T-cell (primary cell): Measurements from ENCODE around the gene CAMK1D. TPM values are rescaled to one million over a fixed set of nuclear protein-coding genes. Genes with fewer than 3 reads are reported as not detected.

Experiments used
- ATAC-seq, 4 experiments: fragments of 200-7000 bp in 3 of 4; fragments of 150-1000 bp in 1 of 4; cut with Tn5 transposase; replicated peaks in 1 of 4; 1 replicate in 3 of 4; 2 replicates in 1 of 4; pipeline ENCODE4 v1.10.0; 2021; ENCODE audit warnings: moderate library complexity in 3 of 4, mild to moderate bottlenecking in 2 of 4, moderate number of reproducible peaks in 1 of 4
- CTCF ChIA-PET, 2 donors: fragments of 300-600 bp; sonication (Branson Sonifier 250); formaldehyde crosslinking; loops; one replicate each; lab custom pipeline; 2022; ENCODE audit warnings: antibody characterized with exemption in 2 of 2; lab: Charles Lee
- POLR2A ChIA-PET, 2 donors: fragments of 300-600 bp; sonication (Branson Sonifier 250); formaldehyde crosslinking; loops; one replicate each; lab custom pipeline; 2022; ENCODE audit warnings: antibody characterized with exemption in 2 of 2; lab: Charles Lee
- DNase-seq, 35 experiments: peaks; one replicate each; pipeline versions ENCODE4 v3.0.0 to v3.0.0-alpha.2; 2013 to 2023
- H3K27ac ChIP-seq: one replicate; pipeline ENCODE4 v1.5.1; 2013; ENCODE audit warnings: low read length
- H3K27me3 ChIP-seq, 2 experiments: replicated peaks in 1 of 2; 1 replicate in 1 of 2; 2 replicates in 1 of 2; pipeline versions ENCODE4 v1.6.1 to v1.7.0; 2013; ENCODE audit warnings: low read length in 1 of 2, mixed read lengths in 1 of 2; ENCODE audit not compliant: control insufficient read depth in 2 of 2, insufficient read depth in 2 of 2; ENCODE audit errors: extremely low read depth in 1 of 2
- H3K36me3 ChIP-seq, 2 donors: 1 replicate in 1 of 2; 2 replicates in 1 of 2; pipeline versions ENCODE4 v1.6.1 to v1.7.0; 2013; ENCODE audit warnings: low read length in 1 of 2; ENCODE audit not compliant: control insufficient read depth in 2 of 2, insufficient read depth in 1 of 2; ENCODE audit errors: extremely low read depth in 1 of 2
- H3K4me1 ChIP-seq, 2 experiments: 1 replicate in 1 of 2; 2 replicates in 1 of 2; pipeline versions ENCODE4 v1.6.1 to v1.7.0; 2013; ENCODE audit warnings: low read length in 2 of 2, mixed read lengths in 1 of 2; ENCODE audit not compliant: insufficient read depth in 2 of 2, control insufficient read depth in 1 of 2; ENCODE audit errors: extremely low read depth in 1 of 2
- H3K4me3 ChIP-seq, 2 donors: 1 replicate in 1 of 2; 2 replicates in 1 of 2; pipeline versions ENCODE4 v1.5.1 to v1.7.0; 2013; ENCODE audit warnings: mild to moderate bottlenecking in 2 of 2, low read length in 1 of 2, moderate library complexity in 1 of 2; ENCODE audit not compliant: control insufficient read depth in 1 of 2; ENCODE audit errors: extremely low read depth in 1 of 2
- H3K9me3 ChIP-seq: 2 replicates; pipeline ENCODE4 v1.7.0; 2013
- H3K27ac Mint-ChIP-seq, 2 donors: one replicate each; pipeline ENCODE4 v1.8.0; 2020 to 2021; ENCODE audit warnings: mild to moderate bottlenecking in 2 of 2, mixed read lengths in 2 of 2
- H3K27me3 Mint-ChIP-seq, 2 donors: one replicate each; pipeline ENCODE4 v1.8.0; 2021 to 2022; ENCODE audit warnings: mixed read lengths in 2 of 2
- H3K36me3 Mint-ChIP-seq: one replicate; pipeline ENCODE4 v1.8.0; 2021; ENCODE audit warnings: mixed read lengths
- H3K4me1 Mint-ChIP-seq, 3 donors: one replicate each; pipeline ENCODE4 v1.8.0; 2020 to 2022; ENCODE audit warnings: mixed read lengths in 3 of 3, mild to moderate bottlenecking in 1 of 3
- H3K4me3 Mint-ChIP-seq, 3 donors: one replicate each; pipeline ENCODE4 v1.8.0; 2020 to 2022; ENCODE audit warnings: mild to moderate bottlenecking in 3 of 3, mixed read lengths in 3 of 3, moderate library complexity in 3 of 3
- H3K9me3 Mint-ChIP-seq, 3 donors: one replicate each; pipeline ENCODE4 v1.8.0; 2020 to 2022; ENCODE audit warnings: mixed read lengths in 3 of 3
- WGBS: methylation state at CpG from one replicate; pipeline ENCODE4 v1.1.5; 2013; ENCODE audit warnings: missing lambda C conversion rate; ENCODE audit not compliant: insufficient coverage; 5-methylcytosine and 5-hydroxymethylcytosine counted together
- total RNA-seq, 35 experiments: library from RNA in 6 of 35; stranded (reverse) in 6 of 35; fragments of 120-200 nt in 1 of 35; gene quantifications; one replicate each; pipeline versions ENCODE4 v1.2.1 to v1.2.4 and lab custom pipeline; 2013 to 2026

CAMK1D gene
- total RNA-seq, 5 donors from 2014 or later (not counting 1 experiment from before 2014, with no cell fraction given) = 16.8 to 31.3 (median 23.6) TPM

GRCh38 chr10:12645449-12645848, 296.1 kb downstream of the CAMK1D start:
- peaks cover 11% of the 10 kb centered on the region for H3K36me3 Mint-ChIP-seq
- H3K27ac Mint-ChIP-seq = no peak overlapping the region
- POLR2A ChIA-PET = no interaction called here

GRCh38 chr10:12649012-12649584, 299.8 kb downstream of the CAMK1D start:
- H3K9me3 ChIP-seq = no peaks in the 10 kb centered on the region
- DNase-seq = no peak
- WGBS = 83% methylated on average over 4 of the region's 9 CpGs
- H3K27ac Mint-ChIP-seq = no peak overlapping the region
- ChIA-PET POLR2A (interaction anchor here in 1 of 2 donors (0.7 kb wide), 1 partner anchor 10 kb away, joined by 3 read pairs; no protein-coding TSS in a partner anchor), CTCF (no interaction called here)
- H3K36me3 ChIP-seq = peaks cover 0 to 4% of the 10 kb centered on the region in 2 donors
- peaks cover 3 to 6% (median 4%) of the 10 kb centered on the region in 3 donors for H3K4me1 Mint-ChIP-seq
- no peak overlapping the region for H3K4me3 ChIP-seq
- H3K27me3 ChIP-seq = no peaks in the 10 kb centered on the region
- H3K4me3 Mint-ChIP-seq = no peak overlapping the region
- H3K27me3 Mint-ChIP-seq = no peaks in the 10 kb centered on the region
- ATAC-seq = no peak
- peaks cover 0 to 7% (median 0%) of the 10 kb centered on the region in 3 donors for H3K9me3 Mint-ChIP-seq
- peaks cover 22% of the 10 kb centered on the region for H3K36me3 Mint-ChIP-seq
- H3K27ac ChIP-seq = no peak overlapping the region
- H3K4me1 ChIP-seq = no peaks in the 10 kb centered on the region

More at GRCh38 chr10:12645449-12645848, 296.1 kb downstream of the CAMK1D start:
- peaks cover 3 to 6% (median 4%) of the 10 kb centered on the region in 3 donors for H3K4me1 Mint-ChIP-seq
- ATAC-seq (no peak), DNase-seq (no peak)
- H3K4me1 ChIP-seq = no peaks in the 10 kb centered on the region
- CTCF ChIA-PET = interaction anchor here (0.7 to 1.4 kb wide), 3 partner anchors 11 to 117 kb away, joined by 3 to 7 read pairs (median 7); no protein-coding TSS in a partner anchor
- H3K4me3 ChIP-seq = no peak overlapping the region
- H3K27ac ChIP-seq = no peak overlapping the region
- no peaks in the 10 kb centered on the region for H3K9me3 ChIP-seq
- H3K4me3 Mint-ChIP-seq = no peak overlapping the region
- 95% methylated on average over 11 of the region's 11 CpGs for WGBS
- H3K9me3 Mint-ChIP-seq = no peaks in the 10 kb centered on the region
- peaks cover 0 to 4% of the 10 kb centered on the region in 2 donors for H3K36me3 ChIP-seq
- H3K27me3 Mint-ChIP-seq = no peaks in the 10 kb centered on the region
- H3K27me3 ChIP-seq = no peaks in the 10 kb centered on the region

GRCh38 chr10:12650122-12650521, 300.8 kb downstream of the CAMK1D start:
- Histone ChIP-seq H3K27ac (no peak overlapping the region), H3K4me1 (no peaks in the 10 kb centered on the region), H3K27me3 (no peaks in the 10 kb centered on the region), H3K4me3 (no peak overlapping the region), H3K9me3 (no peaks in the 10 kb centered on the region), H3K36me3 (peaks cover 0 to 4% of the 10 kb centered on the region in 2 donors)
- no peak overlapping the region for H3K27ac Mint-ChIP-seq
- no peak overlapping the region for H3K4me3 Mint-ChIP-seq
- ATAC-seq = no peak
- DNase-seq = no peak
- H3K27me3 Mint-ChIP-seq = no peaks in the 10 kb centered on the region
- 90% methylated on average over 7 of the region's 8 CpGs for whole genome bisulfite sequencing
- ChIA-PET POLR2A (interaction anchor here in 1 of 2 donors (0.7 kb wide), 1 partner anchor 11 kb away, joined by 3 read pairs; no protein-coding TSS in a partner anchor), CTCF (no interaction called here)
- no peaks in the 10 kb centered on the region for H3K4me1 Mint-ChIP-seq
- H3K9me3 Mint-ChIP-seq = peaks cover 0 to 7% (median 0%) of the 10 kb centered on the region in 3 donors
- H3K36me3 Mint-ChIP-seq = peaks cover 24% of the 10 kb centered on the region

- H3K27ac ChIP-seq = no peak overlapping the region
- ChIA-PET CTCF (interaction anchor here (0.7 to 1.4 kb wide), 2 partner anchors 391 to 436 kb away, joined by 4 to 9 read pairs; no protein-coding TSS in a partner anchor), POLR2A (no interaction called here)
- DNase-seq = no peak
- 95% methylated on average over 10 of the region's 20 CpGs for WGBS
- no peaks in the 10 kb centered on the region for H3K9me3 ChIP-seq
- peaks cover 0 to 4% of the 10 kb centered on the region in 2 donors for H3K36me3 ChIP-seq
- H3K4me1 Mint-ChIP-seq = peaks cover 0 to 1% (median under 1%) of the 10 kb centered on the region in 3 donors
- H3K27ac Mint-ChIP-seq = no peak overlapping the region
- H3K9me3 Mint-ChIP-seq = peaks cover 0 to 7% (median 0%) of the 10 kb centered on the region in 3 donors
- H3K4me3 Mint-ChIP-seq = no peak overlapping the region
- peaks cover 24% of the 10 kb centered on the region for H3K36me3 Mint-ChIP-seq
- ATAC-seq = no peak
- no peaks in the 10 kb centered on the region for H3K4me1 ChIP-seq
- no peak overlapping the region for H3K4me3 ChIP-seq
- H3K27me3 ChIP-seq = no peaks in the 10 kb centered on the region
- no peaks in the 10 kb centered on the region for H3K27me3 Mint-ChIP-seq
These were observed 301.4 kb downstream of the CAMK1D start for GRCh38 chr10:12650538-12651298.

- H3K27ac Mint-ChIP-seq = no peak overlapping the region
- H3K27ac ChIP-seq = no peak overlapping the region
- H3K4me3 Mint-ChIP-seq = no peak overlapping the region
- peaks cover 21% of the 10 kb centered on the region for H3K36me3 Mint-ChIP-seq
- no peaks in the 10 kb centered on the region for H3K9me3 ChIP-seq
- H3K9me3 Mint-ChIP-seq = peaks cover 0 to 7% (median 0%) of the 10 kb centered on the region in 3 donors
- H3K27me3 Mint-ChIP-seq = no peaks in the 10 kb centered on the region
- ChIA-PET CTCF (interaction anchor here (0.5 to 3.0 kb wide), 50 partner anchors 10 to 476 kb away, joined by 3 to 68 read pairs (median 4); partner anchors contain the start of genes CDC123 (in 1 of the 2) and NUDT5 (in 1 of the 2)), POLR2A (interaction anchor here in 1 of 2 donors (0.5 to 0.7 kb wide), 2 partner anchors 57 to 156 kb away, joined by 3 to 8 read pairs; no protein-coding TSS in a partner anchor)
- no peak overlapping the region for H3K4me3 ChIP-seq
- ATAC-seq (peak in 1 of 4 experiments; percentile 8), DNase-seq (no peak)
- H3K4me1 ChIP-seq = peaks cover 0 to 5% of the 10 kb centered on the region in 2 experiments
- H3K27me3 ChIP-seq = no peaks in the 10 kb centered on the region
- H3K4me1 Mint-ChIP-seq = peaks cover 6 to 7% (median 7%) of the 10 kb centered on the region in 3 donors
- WGBS = 60% methylated on average over 1 of the region's 2 CpGs
- H3K36me3 ChIP-seq = peaks cover 0 to 5% of the 10 kb centered on the region in 2 donors
These were observed 306.6 kb downstream of the CAMK1D start for GRCh38 chr10:12655940-12656339.
